Smooth muscle cell (in vitro differentiated cells): ENCODE data around the gene TMOD1. TPM values are rescaled to one million over a fixed set of nuclear protein-coding genes. Genes with fewer than 3 reads are reported as not detected.

Source experiments
- DNase-seq: peaks from one replicate; lab custom pipeline; 2025; ENCODE audit not compliant: unreplicated experiment; lab: John Stamatoyannopoulos, UW
- H2AFZ ChIP-seq: fragments of 200-600 bp; sonication (generic); 2 replicates; pipeline ENCODE4 v1.6.0; 2016; ENCODE audit warnings: antibody characterized with exemption, low read depth, mild to moderate bottlenecking
- H3F3A ChIP-seq: fragments of 200-600 bp; sonication (generic); 2 replicates; pipeline ENCODE4 v1.6.0; 2017; ENCODE audit warnings: antibody characterized with exemption, low read depth
- H3K27ac ChIP-seq: fragments of 200-600 bp; sonication (generic); 2 replicates; pipeline ENCODE4 v1.5.1; 2016; ENCODE audit warnings: low read depth, mild to moderate bottlenecking
- H3K27me3 ChIP-seq: fragments of 200-600 bp; sonication (generic); 2 replicates; pipeline ENCODE4 v1.6.1; 2016; ENCODE audit warnings: low read depth, mild to moderate bottlenecking
- H3K36me3 ChIP-seq: fragments of 200-600 bp; sonication (generic); 2 replicates; pipeline ENCODE4 v1.5.1; 2016; ENCODE audit warnings: low read depth
- H3K4me1 ChIP-seq: fragments of 200-600 bp; sonication (generic); 2 replicates; pipeline ENCODE4 v1.5.1; 2016; ENCODE audit warnings: low read depth
- H3K4me2 ChIP-seq: fragments of 200-600 bp; sonication (generic); 2 replicates; pipeline ENCODE4 v1.6.0; 2016; ENCODE audit warnings: mild to moderate bottlenecking
- H3K4me3 ChIP-seq: fragments of 200-600 bp; sonication (generic); 2 replicates; pipeline ENCODE4 v1.5.1; 2016; ENCODE audit warnings: mild to moderate bottlenecking
- H3K79me2 ChIP-seq: fragments of 200-600 bp; sonication (generic); 2 replicates; pipeline ENCODE4 v1.6.0; 2016; ENCODE audit warnings: low read depth, mild to moderate bottlenecking
- H3K9ac ChIP-seq: fragments of 200-600 bp; sonication (generic); 2 replicates; pipeline ENCODE4 v1.6.0; 2016; ENCODE audit warnings: low read depth
- H3K9me3 ChIP-seq: fragments of 200-600 bp; sonication (generic); replicated peaks from 2 replicates; pipeline ENCODE4 v1.5.1; 2016; ENCODE audit warnings: low read depth
- H4K20me1 ChIP-seq: fragments of 200-600 bp; sonication (generic); 2 replicates; pipeline ENCODE4 v1.6.0; 2016; ENCODE audit warnings: low read depth
- CTCF ChIP-seq: fragments of 200-600 bp; sonication (generic); IDR thresholded peaks from 2 replicates; pipeline ENCODE4 v1.5.1; 2017; ENCODE audit warnings: borderline replicate concordance, mild to moderate bottlenecking, antibody characterized with exemption; ENCODE audit not compliant: insufficient read depth, poor library complexity, severe bottlenecking
- WGBS: methylation state at CpG from one replicate; pipeline ENCODE4 v1.1.7; 2016; ENCODE audit warnings: low lambda C conversion rate; 5-methylcytosine and 5-hydroxymethylcytosine counted together
- polyA plus RNA-seq: library from polyadenylated mRNA; unstranded; fragments of >200 nt; fragmentation: Nextera tagmentation; extraction: Ambion mirVana; gene quantifications from 2 replicates; pipeline ENCODE4 v1.2.1, GENCODE V29; 2016
- total RNA-seq: library from RNA; depleted of rRNA; stranded (reverse); fragments of >200 nt; gene quantifications from 2 replicates; pipeline ENCODE4 v1.2.3, GENCODE V29; 2014

Gene TMOD1
- total and polyA plus RNA-seq, 2 experiments from 2014 or later, result 0.18 to 0.19 TPM

- WGBS, result 89% methylated on average over 5 of the region's 5 CpGs
- Histone ChIP-seq H2AFZ (no peak overlapping the region), H4K20me1 (no peaks in the 10 kb centered on the region), H3K27me3 (peaks cover 59% of the 10 kb centered on the region), H3K4me1 (peaks cover 2% of the 10 kb centered on the region), H3K4me2 (no peak overlapping the region), H3F3A (no peaks in the 10 kb centered on the region), H3K9ac (no peak overlapping the region), H3K9me3 (no peaks in the 10 kb centered on the region), H3K27ac (no peak overlapping the region), H3K36me3 (no peaks in the 10 kb centered on the region), H3K4me3 (no peak overlapping the region), H3K79me2 (no peaks in the 10 kb centered on the region)
- no peak for DNase-seq
- TF ChIP-seq CTCF, result no peak
Observed at GRCh38 chr9:97507428-97507984, 6.0 kb downstream of the TMOD1 start.

GRCh38 chr9:97508852-97509251, 7.4 kb downstream of the TMOD1 start:
- DNase-seq, result no peak
- no peak overlapping the region for H3K27ac ChIP-seq
- H3K4me3 ChIP-seq, result no peak overlapping the region
- no peaks in the 10 kb centered on the region for H3K9me3 ChIP-seq
- H3K4me1 ChIP-seq, result no peaks in the 10 kb centered on the region
- H3K4me2 ChIP-seq, result no peak overlapping the region
- no peaks in the 10 kb centered on the region for H3K79me2 ChIP-seq
- H3K9ac ChIP-seq, result no peak overlapping the region
- 71% methylated on average over 4 of the region's 4 CpGs for WGBS
- no peaks in the 10 kb centered on the region for H4K20me1 ChIP-seq
- H3F3A ChIP-seq, result no peaks in the 10 kb centered on the region
- no peak overlapping the region for H2AFZ ChIP-seq
- peaks cover 46% of the 10 kb centered on the region for H3K27me3 ChIP-seq
- no peak for TF ChIP-seq CTCF
- no peaks in the 10 kb centered on the region for H3K36me3 ChIP-seq

GRCh38 chr9:97510797-97511654, 9.6 kb downstream of the TMOD1 start:
- no peaks in the 10 kb centered on the region for H3K79me2 ChIP-seq

More at GRCh38 chr9:97510797-97511654, 9.6 kb downstream of the TMOD1 start:
- Histone ChIP-seq H3K4me1 (peaks cover 1% of the 10 kb centered on the region), H2AFZ (no peak overlapping the region), H3K27me3 (peaks cover 40% of the 10 kb centered on the region), H4K20me1 (no peaks in the 10 kb centered on the region), H3K9me3 (no peaks in the 10 kb centered on the region), H3F3A (no peaks in the 10 kb centered on the region), H3K9ac (no peak overlapping the region), H3K36me3 (no peaks in the 10 kb centered on the region), H3K27ac (no peak overlapping the region), H3K4me3 (no peak overlapping the region), H3K4me2 (no peak overlapping the region)
- 86% methylated on average over 10 of the region's 10 CpGs for WGBS
- DNase-seq, result no peak
- TF ChIP-seq CTCF, result no peak
